GM21786 (cell line): ENCODE data around the gene P2RX6.
A peak's percentile ranks its signal among the peaks of the same experiment; 100 is the strongest.
"Not testable (repeated sequence)": the region's sequence is repeated elsewhere in the genome, so short reads cannot be mapped to it uniquely, and the experiment has no call there.

Experiments
- ATAC-seq: cut with Tn5 transposase; IDR thresholded peaks from one replicate; pipeline ENCODE4 v1.9.1; 2021; ENCODE audit not compliant: unreplicated experiment

P2RX6 gene

GRCh38 chr22:20993304-20994127 is 21.4 kb upstream of the P2RX6 start:
- ATAC-seq = no peak

- no peak for ATAC-seq
Measured at GRCh38 chr22:20994128-20994901, 20.6 kb upstream of the P2RX6 start.

GRCh38 chr22:20994902-20995241 is 20.1 kb upstream of the P2RX6 start:
- ATAC-seq = no peak

- ATAC-seq = no peak
Measured at GRCh38 chr22:20995329-20996030, 19.5 kb upstream of the P2RX6 start.

GRCh38 chr22:20996031-20996410 is 18.9 kb upstream of the P2RX6 start:
- no peak for ATAC-seq

GRCh38 chr22:20996598-20997535 is 18.1 kb upstream of the P2RX6 start:
- ATAC-seq = no peak

GRCh38 chr22:20997536-20998257 is 17.3 kb upstream of the P2RX6 start:
- ATAC-seq = no peak

GRCh38 chr22:20998411-20999336 is 16.3 kb upstream of the P2RX6 start:
- ATAC-seq = no peak

- no peak for ATAC-seq
Measured at GRCh38 chr22:20999350-21000206, 15.4 kb upstream of the P2RX6 start.

- no peak for ATAC-seq
Measured at GRCh38 chr22:21000207-21000986, 14.6 kb upstream of the P2RX6 start.

GRCh38 chr22:21000987-21001600 is 13.9 kb upstream of the P2RX6 start:
- peak; percentile 4 for ATAC-seq

- ATAC-seq = peak; percentile 85
Measured at GRCh38 chr22:21001601-21002325, 13.2 kb upstream of the P2RX6 start, which contains the start of gene THAP7. Gene THAP7, minus strand, starts transcription at chr22:21002118. Its CDS starts 207 bp downstream, at chr22:21001911.

GRCh38 chr22:21003782-21004181 is 11.2 kb upstream of the P2RX6 start:
- no peak for ATAC-seq

GRCh38 chr22:21009208-21009607 is 5.8 kb upstream of the P2RX6 start:
- not testable (repeated sequence) for ATAC-seq

- ATAC-seq = no peak
Measured at GRCh38 chr22:21009638-21010425, 5.1 kb upstream of the P2RX6 start.
